Lung (tissue), 12 donors: Measurements from ENCODE around the gene AP5Z1. TPM values are rescaled to one million over a fixed set of nuclear protein-coding genes. Genes with fewer than 3 reads are reported as not detected.

ENCODE experiments used
- ATAC-seq: fragments of 200-7000 bp; cut with Tn5 transposase; one replicate; pipeline ENCODE4 v1.9.1; 2020; ENCODE audit warnings: moderate number of reproducible peaks; ENCODE audit not compliant: insufficient read depth, low FRiP score
- DNase-seq, 3 donors: peaks; one replicate each; pipeline ENCODE4 v3.0.0-alpha.2; 2013 to 2017
- H3K27ac ChIP-seq, 2 donors: one replicate each; pipeline ENCODE4 v1.5.1; 2013; ENCODE audit warnings: mild to moderate bottlenecking in 2 of 2, moderate library complexity in 2 of 2, control low read depth in 1 of 2, inconsistent platforms in 1 of 2, low read depth in 1 of 2, low read length in 1 of 2
- H3K27me3 ChIP-seq, 3 donors: one replicate each; pipeline ENCODE4 v1.5.1; 2013; ENCODE audit warnings: low read length in 2 of 3; ENCODE audit not compliant: control insufficient read depth in 3 of 3, insufficient read depth in 3 of 3
- H3K36me3 ChIP-seq, 4 donors: one replicate each; pipeline ENCODE4 v1.5.1; 2013; ENCODE audit warnings: low read length in 4 of 4, mild to moderate bottlenecking in 1 of 4, moderate library complexity in 1 of 4; ENCODE audit not compliant: control insufficient read depth in 4 of 4, insufficient read depth in 4 of 4
- H3K4me1 ChIP-seq, 5 donors: one replicate each; pipeline ENCODE4 v1.5.1; 2013; ENCODE audit warnings: low read length in 5 of 5, mild to moderate bottlenecking in 2 of 5, moderate library complexity in 1 of 5; ENCODE audit not compliant: control insufficient read depth in 5 of 5, insufficient read depth in 5 of 5
- H3K4me3 ChIP-seq: one replicate; pipeline ENCODE4 v1.5.1; 2013; ENCODE audit warnings: mild to moderate bottlenecking, control low read depth, moderate library complexity
- H3K9ac ChIP-seq, 2 donors: one replicate each; pipeline ENCODE4 v1.5.1; 2013; ENCODE audit warnings: low read length in 2 of 2, control low read depth in 1 of 2; ENCODE audit not compliant: insufficient read depth in 1 of 2
- H3K9me3 ChIP-seq, 4 donors: one replicate each; pipeline ENCODE4 v1.5.1; 2013; ENCODE audit warnings: low read length in 3 of 4, mild to moderate bottlenecking in 1 of 4, moderate library complexity in 1 of 4; ENCODE audit not compliant: control insufficient read depth in 4 of 4, insufficient read depth in 3 of 4
- WGBS, 2 donors: extraction: QIAGEN DNeasy Blood & Tissue Kit; methylation state at CpG; one replicate each; pipeline ENCODE4 v1.1.7; 2013; 5-methylcytosine and 5-hydroxymethylcytosine counted together
- polyA plus RNA-seq, 2 donors: library from polyadenylated mRNA; stranded (reverse); fragments of 200-250 nt; gene quantifications; one replicate each; pipeline ENCODE4 v1.2.1, GENCODE V29; 2013
- total RNA-seq, 2 donors: library from RNA; depleted of rRNA in 1 of 2; stranded (reverse); fragments of >200 nt in 1 of 2; gene quantifications; one replicate each; pipeline ENCODE4 v1.2.1, GENCODE V29; 2014 to 2021
- TF ChIP-seq, protein P1 (sequence below): IDR thresholded peaks from 2 replicates; pipeline ENCODE4 v1.5.1; 2012; ENCODE audit warnings: mild to moderate bottlenecking; ENCODE audit errors: control extremely low read depth, extremely low read depth
- donor health status: control.
- donor health status: control.
- donor health status: Bipolar disorder and iron deficiency.
- donor health status: healthy.
- donor health status: DM: yes; HTN: yes; CAD: no.

AP5Z1 gene
- total and polyA plus RNA-seq, 4 donors: 21.2 to 62.4 (median 59.3) TPM

DNA sequence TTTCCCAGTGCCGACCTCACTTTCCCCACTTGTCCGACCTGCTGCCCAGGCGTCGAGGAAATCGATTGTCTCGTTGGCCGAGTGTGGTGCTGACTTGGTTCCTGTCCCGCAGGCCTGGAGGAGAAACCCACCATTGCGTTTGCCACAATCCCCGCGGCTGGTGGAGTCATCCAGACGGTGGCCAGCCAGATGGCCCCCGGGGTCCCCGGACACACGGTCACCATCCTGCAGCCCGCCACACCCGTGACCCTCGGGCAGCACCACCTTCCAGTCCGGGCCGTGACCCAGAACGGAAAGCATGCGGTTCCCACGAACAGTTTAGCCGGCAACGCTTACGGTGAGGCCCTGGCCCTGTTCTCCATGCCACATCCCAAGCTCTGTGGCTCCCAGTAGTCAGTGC lies 14.5 kb upstream of the AP5Z1 start:
- no peak for ATAC-seq
- TF ChIP-seq, protein P1, sequence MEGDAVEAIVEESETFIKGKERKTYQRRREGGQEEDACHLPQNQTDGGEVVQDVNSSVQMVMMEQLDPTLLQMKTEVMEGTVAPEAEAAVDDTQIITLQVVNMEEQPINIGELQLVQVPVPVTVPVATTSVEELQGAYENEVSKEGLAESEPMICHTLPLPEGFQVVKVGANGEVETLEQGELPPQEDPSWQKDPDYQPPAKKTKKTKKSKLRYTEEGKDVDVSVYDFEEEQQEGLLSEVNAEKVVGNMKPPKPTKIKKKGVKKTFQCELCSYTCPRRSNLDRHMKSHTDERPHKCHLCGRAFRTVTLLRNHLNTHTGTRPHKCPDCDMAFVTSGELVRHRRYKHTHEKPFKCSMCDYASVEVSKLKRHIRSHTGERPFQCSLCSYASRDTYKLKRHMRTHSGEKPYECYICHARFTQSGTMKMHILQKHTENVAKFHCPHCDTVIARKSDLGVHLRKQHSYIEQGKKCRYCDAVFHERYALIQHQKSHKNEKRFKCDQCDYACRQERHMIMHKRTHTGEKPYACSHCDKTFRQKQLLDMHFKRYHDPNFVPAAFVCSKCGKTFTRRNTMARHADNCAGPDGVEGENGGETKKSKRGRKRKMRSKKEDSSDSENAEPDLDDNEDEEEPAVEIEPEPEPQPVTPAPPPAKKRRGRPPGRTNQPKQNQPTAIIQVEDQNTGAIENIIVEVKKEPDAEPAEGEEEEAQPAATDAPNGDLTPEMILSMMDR: no peak
- H3K36me3 ChIP-seq: peaks cover 12 to 75% (median 37%) of the 10 kb centered on the region in 4 donors

DNA sequence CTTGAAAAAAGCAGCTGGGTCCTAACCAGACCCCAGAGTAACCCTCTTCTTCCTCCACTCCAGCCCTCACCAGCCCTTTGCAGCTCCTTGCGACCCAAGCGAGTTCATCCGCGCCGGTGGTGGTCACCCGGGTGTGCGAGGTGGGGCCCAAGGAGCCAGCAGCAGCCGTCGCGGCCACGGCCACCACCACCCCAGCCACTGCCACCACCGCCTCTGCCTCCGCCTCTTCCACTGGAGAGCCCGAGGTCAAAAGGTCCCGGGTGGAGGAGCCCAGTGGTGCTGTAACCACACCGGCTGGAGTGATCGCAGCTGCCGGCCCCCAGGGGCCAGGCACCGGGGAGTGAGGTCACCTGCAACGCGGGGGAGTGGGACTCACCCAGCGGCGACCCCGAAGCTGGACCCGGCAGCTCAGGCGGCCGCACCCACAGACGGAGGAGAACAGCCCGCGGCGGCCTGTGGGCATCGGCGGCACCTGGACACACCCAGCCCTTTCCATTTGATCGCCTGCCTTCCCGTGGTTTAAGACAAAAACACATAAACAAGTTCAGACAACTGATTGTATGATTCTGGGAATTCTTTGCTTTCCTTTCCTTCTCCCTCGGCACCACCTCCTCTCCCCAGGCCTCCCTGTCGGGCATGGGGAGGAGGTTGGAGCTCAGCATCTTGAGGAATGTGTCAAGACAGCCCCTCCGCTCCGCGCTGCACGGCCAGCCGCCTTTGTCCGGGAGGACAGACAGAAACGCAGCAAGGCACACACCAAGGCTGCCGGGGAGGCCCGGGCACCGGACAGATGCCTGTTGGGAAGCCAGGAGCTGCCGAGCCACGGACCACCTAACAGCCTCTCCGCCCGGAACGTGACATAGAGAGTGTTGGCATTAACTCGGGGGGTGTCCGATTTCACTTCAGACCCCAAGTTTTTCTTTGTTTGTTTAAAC lies 13.0 kb upstream of the AP5Z1 start:
- ATAC-seq (no peak), DNase-seq (no peak)
- H3K36me3 ChIP-seq: peaks cover 12 to 71% (median 35%) of the 10 kb centered on the region in 4 donors
- H3K4me1 ChIP-seq: no peaks in the 10 kb centered on the region
- WGBS, 2 donors: 95% methylated on average over 54 of the region's 54 CpGs
- H3K27me3 ChIP-seq: no peaks in the 10 kb centered on the region
- TF ChIP-seq, protein P1: no peak
- H3K9me3 ChIP-seq: peaks cover 0 to 2% (median 0%) of the 10 kb centered on the region in 4 donors
- no peak overlapping the region for H3K4me3 ChIP-seq
- no peak overlapping the region for H3K9ac ChIP-seq
- no peak overlapping the region for H3K27ac ChIP-seq

More for the DNA sequence above, 14.5 kb upstream of the AP5Z1 start:
- no peaks in the 10 kb centered on the region for H3K4me1 ChIP-seq
- 97% methylated on average over 26 of the region's 26 CpGs for WGBS, 2 donors
- DNase-seq: no peak
- H3K4me3 ChIP-seq: no peak overlapping the region
- no peak overlapping the region for H3K9ac ChIP-seq
- no peaks in the 10 kb centered on the region for H3K27me3 ChIP-seq
- no peak overlapping the region for H3K27ac ChIP-seq
- peaks cover 0 to 2% (median 0%) of the 10 kb centered on the region in 4 donors for H3K9me3 ChIP-seq

DNA sequence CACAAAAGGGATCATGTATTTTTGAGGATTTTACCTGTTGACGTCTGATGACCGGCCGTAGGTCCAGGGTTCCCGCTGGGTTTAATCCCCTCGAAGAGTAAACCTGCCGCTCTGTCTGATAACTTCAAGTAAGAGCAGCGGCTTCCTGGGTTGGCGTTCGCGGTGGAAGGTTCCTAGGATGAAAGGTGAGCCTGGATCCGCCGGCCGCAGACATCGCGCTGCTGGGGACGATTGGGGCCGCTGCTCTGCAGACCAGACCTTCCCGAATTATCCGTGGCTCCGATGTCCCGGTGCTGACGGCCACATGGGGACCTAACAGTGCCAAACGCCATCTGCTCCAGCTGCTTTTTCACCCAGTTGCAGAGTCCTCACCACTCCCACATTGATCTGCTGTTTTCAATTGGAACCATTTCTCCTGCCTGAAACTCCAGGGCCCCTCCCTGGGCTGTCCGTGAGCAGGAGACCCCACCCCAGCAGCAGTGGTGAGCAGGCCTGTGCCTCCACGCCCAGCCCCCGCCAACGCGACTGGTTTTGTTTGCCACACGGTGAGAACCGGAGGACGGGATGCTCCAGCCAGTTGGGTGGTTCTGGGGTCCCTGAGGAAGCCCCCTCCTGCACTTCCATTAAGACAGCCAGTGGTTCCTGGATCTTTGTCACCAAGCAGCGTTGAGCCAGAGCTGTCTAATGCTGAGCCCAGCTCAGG lies 12.2 kb upstream of the AP5Z1 start:
- H3K27ac ChIP-seq: no peak overlapping the region
- DNase-seq (no peak), ATAC-seq (no peak)
- TF ChIP-seq, protein P1: no peak
- no peak overlapping the region for H3K4me3 ChIP-seq
- H3K9ac ChIP-seq: no peak overlapping the region
- H3K36me3 ChIP-seq: peaks cover 7 to 65% (median 33%) of the 10 kb centered on the region in 4 donors
- peaks cover 0 to 2% (median 0%) of the 10 kb centered on the region in 4 donors for H3K9me3 ChIP-seq
- no peaks in the 10 kb centered on the region for H3K4me1 ChIP-seq
- H3K27me3 ChIP-seq: no peaks in the 10 kb centered on the region
- WGBS, 2 donors: 95 to 96% methylated on average over 32 of the region's 32 CpGs
